GM13977 (cell line): ENCODE measurements around the gene SYNPO2.

Experiments
- DNase-seq: peaks from one replicate; pipeline ENCODE4 v3.0.0; 2012; ENCODE audit warnings: low spot score
- CTCF ChIP-seq: IDR thresholded peaks from 2 replicates; pipeline ENCODE4 v1.5.1; 2012; ENCODE audit warnings: mild to moderate bottlenecking, control low read depth; ENCODE audit not compliant: insufficient read depth; ENCODE audit errors: extremely low read depth, missing control alignments
- in situ Hi-C: fragments of 300-500 bp; cut with MboI; formaldehyde crosslinking; loops from one replicate; pipeline ENCODE4 v1.12.0; 2022; ENCODE audit warnings: low sequenced_read_pairs, low pct_unique_long_range_greater_than_20kb, mixed read lengths, inconsistent platforms; ENCODE audit not compliant: unreplicated experiment

Gene SYNPO2

GRCh38 chr4:118950224-118950623 is 61.6 kb downstream of the SYNPO2 start:
- DNase-seq: no peak
- in situ Hi-C loops: no loop called here
- no peak for TF ChIP-seq CTCF

- in situ Hi-C loops: no loop called here
- DNase-seq: no peak
- no peak for TF ChIP-seq CTCF
Measured at GRCh38 chr4:118950929-118951570, 62.4 kb downstream of the SYNPO2 start.

GRCh38 chr4:118953276-118953675 is 64.6 kb downstream of the SYNPO2 start:
- in situ Hi-C loops: no loop called here
- DNase-seq: no peak
- no peak for TF ChIP-seq CTCF

- no peak for TF ChIP-seq CTCF
- in situ Hi-C loops: no loop called here
- DNase-seq: no peak
Measured at GRCh38 chr4:118954246-118954645, 65.6 kb downstream of the SYNPO2 start.

GRCh38 chr4:118955515-118955914 is 66.9 kb downstream of the SYNPO2 start:
- no peak for DNase-seq
- in situ Hi-C loops: no loop called here
- no peak for TF ChIP-seq CTCF

- no peak for DNase-seq
- no peak for TF ChIP-seq CTCF
- in situ Hi-C loops: no loop called here
Measured at GRCh38 chr4:118957722-118958445, 69.2 kb downstream of the SYNPO2 start.

DNA sequence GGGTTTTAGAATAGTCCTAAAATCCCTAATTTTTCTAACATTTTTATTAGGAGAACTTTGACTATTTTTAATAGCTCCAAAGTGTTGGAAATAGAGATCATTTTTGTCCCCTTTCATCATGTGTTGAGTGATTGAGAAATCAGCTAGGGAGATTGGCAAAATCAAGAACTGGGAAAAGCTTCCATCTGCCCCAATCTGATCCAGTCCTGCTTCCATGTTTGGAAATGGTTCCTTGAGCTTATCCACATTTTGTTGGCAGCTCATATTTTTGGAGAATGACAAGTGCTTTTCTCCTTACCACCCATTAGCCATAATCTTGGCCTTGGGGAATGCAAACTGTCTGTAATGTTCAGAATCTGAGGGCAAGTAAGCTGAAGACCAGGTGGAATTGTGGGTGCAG is 73.9 kb downstream of the SYNPO2 start:
- no peak for TF ChIP-seq CTCF
- DNase-seq: no peak
- in situ Hi-C loops: no loop called here
